Fibroblast of the aortic adventitia (primary cell): ENCODE data around the gene BEND3. TPM values are rescaled to one million over a fixed set of nuclear protein-coding genes. Genes with fewer than 3 reads are reported as not detected.
"Not testable (repeated sequence)": the region's sequence is repeated elsewhere in the genome, so short reads cannot be mapped to it uniquely, and the experiment has no call there.

Experiments used
- DNase-seq: peaks from one replicate; pipeline ENCODE4 v3.0.0-alpha.2; 2010; ENCODE audit warnings: low read depth
- H3K4me3 ChIP-seq: 2 replicates; pipeline ENCODE4 v1.5.1; 2011; ENCODE audit warnings: low read depth, mild to moderate bottlenecking, control low read depth, low read length, moderate library complexity
- total RNA-seq: library from RNA; depleted of rRNA; stranded (reverse); fragments of >200 nt; gene quantifications from 2 replicates; pipeline ENCODE4 v1.2.3, GENCODE V29; 2012; ENCODE audit warnings: low replicate concordance
- TF ChIP-seq, protein P1 (sequence below): IDR thresholded peaks from 2 replicates; pipeline ENCODE4 v1.5.1; 2011; ENCODE audit warnings: mild to moderate bottlenecking, low read length, control low read depth, inconsistent platforms; ENCODE audit not compliant: insufficient read depth

The BEND3 gene
- total RNA-seq, 1 donor: 1.9 TPM

DNA sequence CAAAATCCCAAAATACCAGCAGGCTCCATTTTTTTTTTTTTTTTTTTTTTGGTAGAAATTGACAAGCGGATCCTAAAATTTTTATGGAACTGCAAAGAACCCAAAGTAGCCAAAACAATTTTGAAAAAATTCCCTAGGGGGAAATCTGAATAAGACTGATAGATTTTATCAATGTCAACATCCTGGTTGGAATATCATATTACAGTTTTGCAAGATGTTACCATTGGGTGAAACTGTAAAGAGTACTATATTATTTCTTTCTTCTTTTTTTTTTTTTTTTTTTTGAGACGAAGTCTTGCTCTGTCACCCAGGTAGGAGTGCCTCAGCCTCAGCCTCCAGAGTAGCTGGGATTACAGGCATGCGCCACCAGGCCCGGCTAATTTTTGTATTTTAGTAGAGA, 29.4 kb upstream of the BEND3 start:
- no peak overlapping the region for H3K4me3 ChIP-seq
- TF ChIP-seq, protein P1, sequence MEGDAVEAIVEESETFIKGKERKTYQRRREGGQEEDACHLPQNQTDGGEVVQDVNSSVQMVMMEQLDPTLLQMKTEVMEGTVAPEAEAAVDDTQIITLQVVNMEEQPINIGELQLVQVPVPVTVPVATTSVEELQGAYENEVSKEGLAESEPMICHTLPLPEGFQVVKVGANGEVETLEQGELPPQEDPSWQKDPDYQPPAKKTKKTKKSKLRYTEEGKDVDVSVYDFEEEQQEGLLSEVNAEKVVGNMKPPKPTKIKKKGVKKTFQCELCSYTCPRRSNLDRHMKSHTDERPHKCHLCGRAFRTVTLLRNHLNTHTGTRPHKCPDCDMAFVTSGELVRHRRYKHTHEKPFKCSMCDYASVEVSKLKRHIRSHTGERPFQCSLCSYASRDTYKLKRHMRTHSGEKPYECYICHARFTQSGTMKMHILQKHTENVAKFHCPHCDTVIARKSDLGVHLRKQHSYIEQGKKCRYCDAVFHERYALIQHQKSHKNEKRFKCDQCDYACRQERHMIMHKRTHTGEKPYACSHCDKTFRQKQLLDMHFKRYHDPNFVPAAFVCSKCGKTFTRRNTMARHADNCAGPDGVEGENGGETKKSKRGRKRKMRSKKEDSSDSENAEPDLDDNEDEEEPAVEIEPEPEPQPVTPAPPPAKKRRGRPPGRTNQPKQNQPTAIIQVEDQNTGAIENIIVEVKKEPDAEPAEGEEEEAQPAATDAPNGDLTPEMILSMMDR: no peak
- DNase-seq: no peak

DNA sequence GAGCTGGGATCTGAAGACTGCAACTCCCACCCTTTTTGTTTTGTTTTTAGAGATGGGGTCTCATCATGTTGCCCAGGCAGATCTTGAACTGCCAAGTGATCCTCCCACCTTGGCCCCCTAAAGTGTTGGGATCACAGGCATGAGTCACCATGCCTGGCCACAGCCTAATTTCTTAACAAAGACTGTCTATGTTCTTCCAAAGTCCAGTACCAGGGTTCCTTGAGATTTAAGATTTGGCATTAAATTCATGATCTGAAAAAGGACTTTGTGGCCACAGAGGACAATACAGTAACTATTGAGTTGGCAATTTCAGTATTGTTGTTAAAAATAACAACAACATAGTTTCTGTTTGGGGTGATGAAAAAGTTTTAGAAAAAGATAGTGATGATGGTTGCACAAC, 28.7 kb upstream of the BEND3 start:
- H3K4me3 ChIP-seq: no peak overlapping the region
- TF ChIP-seq, protein P1: no peak
- DNase-seq: no peak

DNA sequence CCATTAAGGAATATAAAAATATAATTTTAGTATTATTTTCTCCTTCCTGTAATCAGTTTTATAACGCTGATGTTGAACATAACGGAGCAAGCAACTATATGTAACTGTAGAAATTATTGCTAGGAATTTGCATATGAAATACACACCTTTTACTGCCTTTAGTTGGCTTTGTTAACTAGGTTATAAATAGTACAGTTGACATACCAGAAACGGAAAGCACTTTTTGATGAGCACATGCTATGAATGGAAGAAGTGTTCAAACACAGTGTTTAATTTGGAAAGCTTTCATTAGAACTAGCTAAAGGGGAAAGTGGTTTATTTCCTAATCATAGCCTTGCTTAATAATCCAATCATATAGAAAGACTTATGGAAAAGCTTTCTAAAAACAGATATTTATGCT, 25.3 kb upstream of the BEND3 start:
- H3K4me3 ChIP-seq: no peak overlapping the region
- DNase-seq: no peak
- TF ChIP-seq, protein P1: no peak

DNA sequence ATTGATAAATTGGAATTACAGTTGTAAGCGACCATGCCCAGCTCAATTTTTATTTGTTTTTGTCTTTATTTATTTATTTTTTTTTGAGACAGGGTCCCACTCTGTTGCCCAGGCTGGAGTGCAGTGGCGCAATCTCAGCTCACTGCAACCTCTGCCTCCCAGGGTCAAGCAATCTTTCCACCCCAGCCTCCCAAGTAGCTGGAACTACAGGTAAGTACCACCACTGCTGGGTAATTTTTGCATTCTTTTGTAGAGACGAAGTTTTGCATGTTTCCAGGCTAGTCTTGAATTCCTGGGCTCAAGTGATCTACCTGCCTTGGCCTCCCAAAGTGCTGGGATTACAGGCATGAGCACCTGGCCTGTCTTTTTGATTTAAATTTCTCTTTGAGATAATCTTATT, 21.0 kb upstream of the BEND3 start:
- not testable (repeated sequence) for H3K4me3 ChIP-seq, DNase-seq

DNA sequence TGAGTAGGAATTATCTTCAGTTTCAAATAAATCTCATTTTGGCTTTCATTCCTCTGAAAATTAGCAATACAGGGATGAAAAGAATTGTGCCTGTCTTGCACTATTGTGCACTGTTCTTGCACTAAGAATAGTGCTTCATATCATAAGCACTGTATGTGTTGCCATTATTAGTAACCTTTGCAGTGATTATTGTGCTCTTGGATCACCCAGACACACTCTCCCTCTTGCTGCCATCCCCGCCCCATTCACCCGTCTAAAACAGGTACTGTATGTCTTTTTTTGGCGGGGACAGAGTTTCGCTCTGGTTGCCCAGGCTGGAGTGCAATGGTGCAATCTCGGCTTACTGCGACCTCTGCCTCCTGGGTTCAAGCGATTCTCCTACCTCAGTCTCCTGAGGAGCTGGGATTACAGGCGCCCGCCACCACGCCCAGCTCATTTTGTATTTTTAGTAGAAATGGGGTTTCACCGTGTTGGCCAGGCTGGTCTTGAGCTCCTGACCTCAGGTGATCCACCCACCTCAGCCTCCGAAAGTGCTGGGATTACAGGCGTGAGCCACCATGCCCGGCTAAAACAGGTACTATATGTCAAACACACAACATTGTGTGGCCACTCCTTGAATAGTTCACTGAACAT, 19.8 kb upstream of the BEND3 start:
- not testable (repeated sequence) for H3K4me3 ChIP-seq, DNase-seq

DNA sequence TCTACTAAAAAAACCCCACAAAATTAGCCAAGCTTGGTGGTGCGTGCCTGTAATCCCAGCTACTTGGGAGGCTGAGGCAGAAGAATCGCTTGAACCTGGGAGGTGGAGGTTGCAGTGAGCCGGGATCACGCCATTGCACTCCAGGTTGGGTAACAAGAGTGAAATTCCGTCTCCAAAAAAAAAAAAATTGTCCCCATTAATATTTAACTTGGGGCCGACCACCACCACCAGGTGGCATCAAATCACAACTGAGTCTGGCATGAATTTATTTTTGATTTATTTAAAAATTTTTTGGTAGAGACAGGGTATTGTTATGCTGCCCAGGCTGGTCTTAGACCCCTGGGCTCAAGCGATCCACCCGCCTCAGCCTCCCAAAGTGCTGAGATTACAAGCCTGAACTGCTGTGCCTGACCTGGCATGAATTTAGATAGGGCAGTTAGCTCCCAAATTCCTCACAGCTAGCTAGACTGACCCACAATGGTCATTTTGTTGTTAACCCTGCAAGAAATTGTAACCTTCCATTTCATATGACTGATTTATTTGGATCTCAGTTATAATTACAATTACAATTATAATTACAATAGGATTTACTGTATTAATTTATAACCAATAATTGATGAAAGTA, 17.1 kb upstream of the BEND3 start:
- TF ChIP-seq, protein P1: peak; percentile 57
- no peak overlapping the region for H3K4me3 ChIP-seq
- DNase-seq: peak; percentile 52

DNA sequence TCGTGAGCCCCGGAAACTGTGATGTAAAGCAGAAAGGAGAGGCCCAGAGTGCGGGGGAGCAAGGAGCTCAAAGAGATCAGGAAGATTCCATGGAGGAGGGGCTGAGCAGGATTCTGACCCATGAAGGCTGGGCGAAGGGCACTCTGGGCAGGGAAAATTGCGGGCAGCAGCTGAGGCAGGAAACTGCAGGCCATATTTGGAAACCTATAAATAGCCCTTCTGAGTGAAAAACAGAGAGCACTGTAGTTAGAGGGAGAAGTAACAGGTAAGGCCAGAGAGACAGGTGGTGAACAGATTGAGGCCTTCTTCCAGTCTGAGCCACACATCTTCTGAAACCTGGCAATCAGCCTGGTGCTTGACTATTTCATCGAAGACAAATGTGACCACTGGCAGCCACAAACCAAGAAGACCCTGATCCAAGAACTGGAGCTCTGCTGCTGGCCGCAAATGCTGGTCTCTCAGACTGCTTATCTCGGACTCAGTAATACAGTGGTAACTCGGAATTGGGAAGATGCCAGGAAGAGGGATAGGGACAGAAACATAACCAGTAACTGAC, 14.1 kb upstream of the BEND3 start:
- H3K4me3 ChIP-seq: no peak overlapping the region
- TF ChIP-seq, protein P1: no peak
- no peak for DNase-seq

DNA sequence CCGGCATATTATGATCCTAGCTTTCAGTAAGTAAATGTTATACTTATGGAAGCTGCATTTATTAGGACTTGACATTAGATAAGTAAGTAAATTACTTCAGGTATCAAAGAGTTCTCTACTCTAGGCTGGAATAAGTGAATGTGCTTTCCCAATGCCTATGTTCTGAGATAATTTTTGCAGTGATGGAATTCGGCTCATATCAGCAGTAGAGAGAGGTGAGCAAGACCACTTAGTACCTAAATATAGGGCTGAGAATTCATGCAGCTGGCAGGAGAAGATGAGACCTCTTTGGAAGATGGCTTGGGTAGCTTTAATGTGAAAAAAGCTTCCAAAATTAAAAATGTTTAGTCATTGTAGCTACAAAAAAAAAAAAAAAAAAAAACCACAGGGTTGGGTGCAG, 13.3 kb upstream of the BEND3 start:
- TF ChIP-seq, protein P1: no peak
- DNase-seq: peak; percentile 28
- no peak overlapping the region for H3K4me3 ChIP-seq
